Astrocyte (in vitro differentiated cells and primary cell): ENCODE results near the gene CDC42BPA.

Experiments used
- EZH2 ChIP-seq: IDR thresholded peaks from 2 replicates; pipeline ENCODE4 v1.6.1; 2012; ENCODE audit warnings: mild to moderate bottlenecking, low read length, inconsistent platforms; ENCODE audit not compliant: insufficient read depth
- TF ChIP-seq, protein P1 (sequence below): IDR thresholded peaks from 2 replicates; pipeline ENCODE4 v1.5.1; 2011; ENCODE audit warnings: low read depth, mild to moderate bottlenecking, inconsistent platforms, low read length, moderate library complexity; ENCODE audit not compliant: insufficient read depth

DNA sequence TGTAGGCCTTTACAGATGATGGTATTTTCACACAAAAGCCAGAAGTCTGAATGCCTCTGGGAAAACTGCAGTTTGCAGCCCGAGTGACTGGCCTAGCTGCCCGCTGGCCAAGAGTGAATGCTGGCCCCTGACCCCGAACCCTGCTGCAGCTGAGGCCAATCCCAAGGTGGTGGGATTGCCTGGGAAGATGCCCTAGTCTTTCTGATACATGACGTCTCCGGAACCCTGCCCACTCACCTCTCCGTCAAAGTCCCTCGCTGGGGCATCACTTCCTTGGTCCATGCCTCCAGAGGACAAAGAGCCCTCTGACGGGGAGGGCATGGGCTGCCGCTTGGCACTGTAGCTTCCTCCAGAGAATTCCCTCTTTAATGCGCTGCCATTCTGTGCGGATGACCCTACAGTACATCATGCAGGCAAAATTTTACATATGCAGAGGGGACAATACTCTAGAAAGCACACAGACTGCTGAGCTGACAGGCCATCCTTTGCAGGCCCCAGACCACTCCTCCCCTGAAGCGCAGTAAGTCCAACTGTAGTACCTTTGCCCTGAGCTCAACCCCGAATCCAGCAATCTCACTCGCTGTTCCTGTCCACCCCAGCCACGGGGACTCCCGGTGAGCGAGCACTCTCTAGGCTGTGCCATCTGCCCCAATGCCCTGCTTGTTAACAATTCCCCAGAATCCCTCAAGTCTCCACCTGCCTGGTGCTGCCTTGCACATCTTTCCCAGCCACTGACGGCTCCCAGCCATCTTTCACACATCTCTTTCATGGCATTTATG, 323.5 kb downstream of the CDC42BPA start:
- TF ChIP-seq, protein P1, sequence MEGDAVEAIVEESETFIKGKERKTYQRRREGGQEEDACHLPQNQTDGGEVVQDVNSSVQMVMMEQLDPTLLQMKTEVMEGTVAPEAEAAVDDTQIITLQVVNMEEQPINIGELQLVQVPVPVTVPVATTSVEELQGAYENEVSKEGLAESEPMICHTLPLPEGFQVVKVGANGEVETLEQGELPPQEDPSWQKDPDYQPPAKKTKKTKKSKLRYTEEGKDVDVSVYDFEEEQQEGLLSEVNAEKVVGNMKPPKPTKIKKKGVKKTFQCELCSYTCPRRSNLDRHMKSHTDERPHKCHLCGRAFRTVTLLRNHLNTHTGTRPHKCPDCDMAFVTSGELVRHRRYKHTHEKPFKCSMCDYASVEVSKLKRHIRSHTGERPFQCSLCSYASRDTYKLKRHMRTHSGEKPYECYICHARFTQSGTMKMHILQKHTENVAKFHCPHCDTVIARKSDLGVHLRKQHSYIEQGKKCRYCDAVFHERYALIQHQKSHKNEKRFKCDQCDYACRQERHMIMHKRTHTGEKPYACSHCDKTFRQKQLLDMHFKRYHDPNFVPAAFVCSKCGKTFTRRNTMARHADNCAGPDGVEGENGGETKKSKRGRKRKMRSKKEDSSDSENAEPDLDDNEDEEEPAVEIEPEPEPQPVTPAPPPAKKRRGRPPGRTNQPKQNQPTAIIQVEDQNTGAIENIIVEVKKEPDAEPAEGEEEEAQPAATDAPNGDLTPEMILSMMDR = no peak
- TF ChIP-seq EZH2 = no peak
